K562 (cell line): ENCODE results near the gene ACSL3.

Source experiments
- POLR2AphosphoS5 ChIP-seq: IDR thresholded peaks from 2 replicates; pipeline ENCODE4 v1.6.1; 2011; ENCODE audit warnings: mild to moderate bottlenecking, low read depth, low read length, moderate library complexity; ENCODE audit not compliant: control insufficient read depth, insufficient read depth
- SMAD1 ChIP-seq: fragments of 150-350 bp; IDR thresholded peaks from 2 replicates; pipeline ENCODE4 v1.6.1; 2014; ENCODE audit warnings: low read length, low read depth; ENCODE audit not compliant: partially characterized antibody
- TSC22D4 ChIP-seq: fragments of 450-650 bp; IDR thresholded peaks from 2 replicates; pipeline ENCODE4 v1.6.1; 2016; ENCODE audit warnings: missing genetic modification characterization, missing biosample characterization, control low read depth
- UBTF ChIP-seq, 2 experiments: IDR thresholded peaks; 2 replicates each; pipeline ENCODE4 v1.6.1; 2012; ENCODE audit warnings: improper control_type of control experiment in 2 of 2, low read depth in 2 of 2, low read length in 2 of 2, borderline replicate concordance in 1 of 2

- TF ChIP-seq UBTF (IDR thresholded peaks at IDR 0.05; ENCODE audit: borderline replicate concordance in 1 of 2, low read depth in 2 of 2, low read length in 2 of 2), result no peak
- TF ChIP-seq TSC22D4, result no peak
- TF ChIP-seq POLR2AphosphoS5, result no peak
- no peak for TF ChIP-seq SMAD1
These were observed 107.8 kb downstream of the ACSL3 start for GRCh38 chr2:222968550-222969155.
